Activated CD4-positive, CD25-positive, alpha-beta regulatory T cell treated with anti-CD3 and anti-CD28 coated beads, Interleukin-2, amount 50 U/mL, for 72 hours (primary cell): ENCODE data around the gene WDR45B.
"Not testable (repeated sequence)": the region's sequence is repeated elsewhere in the genome, so short reads cannot be mapped to it uniquely, and the experiment has no call there.

Experiments used
- DNase-seq: peaks from one replicate; pipeline ENCODE4 v3.0.0; 2021

The WDR45B gene

GRCh38 chr17:82655523-82655922 lies 7.3 kb upstream of the WDR45B start:
- no peak for DNase-seq

- no peak for DNase-seq
These were observed 6.8 kb upstream of the WDR45B start for GRCh38 chr17:82655038-82655479.

- DNase-seq = not testable (repeated sequence)
These were observed 6.4 kb upstream of the WDR45B start for GRCh38 chr17:82654611-82655010.

- no peak for DNase-seq
These were observed 5.6 kb upstream of the WDR45B start for GRCh38 chr17:82653651-82654528.

- no peak for DNase-seq
These were observed 2.5 kb upstream of the WDR45B start for GRCh38 chr17:82650723-82651122.

- no peak for DNase-seq
These were observed 1.4 kb upstream of the WDR45B start for GRCh38 chr17:82649501-82650261.

- peak; percentile 62 for DNase-seq
These were observed 593 bp upstream of the WDR45B start for GRCh38 chr17:82648742-82649331.

- peak; percentile 67 for DNase-seq
These were observed 565 bp downstream of the WDR45B start for GRCh38 chr17:82647593-82648164.

- DNase-seq = no peak
These were observed 2.7 kb downstream of the WDR45B start for GRCh38 chr17:82645516-82645915.

GRCh38 chr17:82644148-82644547 lies 4.1 kb downstream of the WDR45B start:
- DNase-seq = no peak

- DNase-seq = no peak
These were observed 6.2 kb downstream of the WDR45B start for GRCh38 chr17:82642022-82642421.

- DNase-seq = no peak
These were observed 8.2 kb downstream of the WDR45B start for GRCh38 chr17:82640036-82640435.

- DNase-seq = no peak
These were observed 8.6 kb downstream of the WDR45B start for GRCh38 chr17:82639628-82640027.

GRCh38 chr17:82638183-82638773 lies 10.0 kb downstream of the WDR45B start:
- no peak for DNase-seq

- DNase-seq = no peak
These were observed 11.3 kb downstream of the WDR45B start for GRCh38 chr17:82636626-82637598.

GRCh38 chr17:82633343-82633742 lies 14.9 kb downstream of the WDR45B start:
- DNase-seq = no peak

- no peak for DNase-seq
These were observed 15.8 kb downstream of the WDR45B start for GRCh38 chr17:82632451-82632850.

GRCh38 chr17:82631544-82631943 lies 16.7 kb downstream of the WDR45B start:
- no peak for DNase-seq

- no peak for DNase-seq
These were observed 18.0 kb downstream of the WDR45B start for GRCh38 chr17:82630212-82630611.

GRCh38 chr17:82629748-82630147 lies 18.5 kb downstream of the WDR45B start:
- DNase-seq = no peak

GRCh38 chr17:82627405-82627804 lies 20.8 kb downstream of the WDR45B start:
- no peak for DNase-seq

- no peak for DNase-seq
These were observed 24.5 kb downstream of the WDR45B start for GRCh38 chr17:82623707-82624106.
